ENCODE measurements around the gene LRRC32. TPM values are rescaled to one million over a fixed set of nuclear protein-coding genes. Genes with fewer than 3 reads are reported as not detected.

LRRC32 gene
- polyA plus RNA-seq, 1 donor (not counting 4 experiments of a cell fraction or from before 2014, with no cell fraction given): not detected

- Histone ChIP-seq H3K27ac (ENCODE audit: control insufficient read depth, insufficient read depth, low read length) (no peak overlapping the region), H3K4me2 (ENCODE audit: control insufficient read depth, extremely low read depth, insufficient read depth, low read depth, low read length) (no peak overlapping the region), H3K9me3 (ENCODE audit: control insufficient read depth, low read depth, low read length) (no peaks in the 10 kb centered on the region), H3K4me3 (ENCODE audit: control insufficient read depth in 2 of 3, extremely low read depth in 1 of 3, insufficient read depth in 2 of 3, low read depth in 1 of 3, low read length in 3 of 3) (no peak overlapping the region), H3K36me3 (ENCODE audit: control insufficient read depth in 2 of 2, extremely low read depth in 1 of 2, insufficient read depth in 2 of 2, low read length in 2 of 2) (no peaks in the 10 kb centered on the region), H2AFZ (ENCODE audit: control insufficient read depth, low read length) (no peak overlapping the region), H3K9me1 (ENCODE audit: control insufficient read depth, extremely low read depth, insufficient read depth, low read length) (no peaks in the 10 kb centered on the region), H4K20me1 (ENCODE audit: control insufficient read depth, extremely low read depth, insufficient read depth, low read length) (no peaks in the 10 kb centered on the region), H3K4me1 (ENCODE audit: control insufficient read depth, extremely low read depth, insufficient read depth, low read length) (peaks cover 4% of the 10 kb centered on the region), H3K79me2 (ENCODE audit: control insufficient read depth, insufficient read depth, low read length) (no peaks in the 10 kb centered on the region), H3K9ac (ENCODE audit: control insufficient read depth, extremely low read depth, insufficient read depth, low read length) (no peak overlapping the region), H3K27me3 (ENCODE audit: control insufficient read depth, extremely low read depth, insufficient read depth, low read length) (peaks cover 13% of the 10 kb centered on the region)
- DNase-seq (ENCODE audit: low read depth, low spot score) (no peak), FAIRE-seq (no peak)
- no peak for TF ChIP-seq CTCF (optimal IDR thresholded peaks at IDR 0.05 in 1 of 3, IDR thresholded peaks at IDR 0.05 in 1 of 3, conservative IDR thresholded peaks at IDR 0.05 in 1 of 3; ENCODE audit: extremely low read depth in 1 of 3, insufficient read depth in 2 of 3, low read length in 3 of 3)
- TF ChIP-seq EZH2 (IDR thresholded peaks at IDR 0.05; ENCODE audit: low read length): no peak
- dilution Hi-C loops (cut with MboI; ENCODE audit: extremely low pct_ligation_motif_present, low sequenced_read_pairs): no loop called here
Measured at GRCh38 chr11:76702336-76703128, 32.0 kb upstream of the LRRC32 start.

GRCh38 chr11:76701294-76702040 is 30.9 kb upstream of the LRRC32 start:
- Histone ChIP-seq H3K9me1 (ENCODE audit: control insufficient read depth, extremely low read depth, insufficient read depth, low read length) (no peaks in the 10 kb centered on the region), H3K4me3 (ENCODE audit: control insufficient read depth in 2 of 3, extremely low read depth in 1 of 3, insufficient read depth in 2 of 3, low read depth in 1 of 3, low read length in 3 of 3) (no peak overlapping the region), H3K9ac (ENCODE audit: control insufficient read depth, extremely low read depth, insufficient read depth, low read length) (no peak overlapping the region), H3K79me2 (ENCODE audit: control insufficient read depth, insufficient read depth, low read length) (no peaks in the 10 kb centered on the region), H3K27me3 (ENCODE audit: control insufficient read depth, extremely low read depth, insufficient read depth, low read length) (peaks cover 10% of the 10 kb centered on the region), H3K4me1 (ENCODE audit: control insufficient read depth, extremely low read depth, insufficient read depth, low read length) (peaks cover 2% of the 10 kb centered on the region), H3K36me3 (ENCODE audit: control insufficient read depth in 2 of 2, extremely low read depth in 1 of 2, insufficient read depth in 2 of 2, low read length in 2 of 2) (no peaks in the 10 kb centered on the region), H2AFZ (ENCODE audit: control insufficient read depth, low read length) (no peak overlapping the region), H3K9me3 (ENCODE audit: control insufficient read depth, low read depth, low read length) (no peaks in the 10 kb centered on the region), H4K20me1 (ENCODE audit: control insufficient read depth, extremely low read depth, insufficient read depth, low read length) (no peaks in the 10 kb centered on the region), H3K27ac (ENCODE audit: control insufficient read depth, insufficient read depth, low read length) (no peak overlapping the region), H3K4me2 (ENCODE audit: control insufficient read depth, extremely low read depth, insufficient read depth, low read depth, low read length) (no peak overlapping the region)
- dilution Hi-C loops (cut with MboI; ENCODE audit: extremely low pct_ligation_motif_present, low sequenced_read_pairs): no loop called here
- TF ChIP-seq EZH2 (IDR thresholded peaks at IDR 0.05; ENCODE audit: low read length) (no peak), CTCF (optimal IDR thresholded peaks at IDR 0.05 in 1 of 3, IDR thresholded peaks at IDR 0.05 in 1 of 3, conservative IDR thresholded peaks at IDR 0.05 in 1 of 3; ENCODE audit: extremely low read depth in 1 of 3, insufficient read depth in 2 of 3, low read length in 3 of 3) (no peak)
- DNase-seq (ENCODE audit: low read depth, low spot score) (no peak), FAIRE-seq (no peak)

Data from keratinocyte (primary cell).